Stimulated activated naive CD4-positive, alpha-beta T cell treated with Interleukin-2 at 50 U/mL for 16 hours (primary cell): ENCODE measurements around the gene LTA.

ENCODE experiments used
- DNase-seq: peaks from one replicate; lab custom pipeline; 2025; lab: John Stamatoyannopoulos, UW

The LTA gene, protein sequence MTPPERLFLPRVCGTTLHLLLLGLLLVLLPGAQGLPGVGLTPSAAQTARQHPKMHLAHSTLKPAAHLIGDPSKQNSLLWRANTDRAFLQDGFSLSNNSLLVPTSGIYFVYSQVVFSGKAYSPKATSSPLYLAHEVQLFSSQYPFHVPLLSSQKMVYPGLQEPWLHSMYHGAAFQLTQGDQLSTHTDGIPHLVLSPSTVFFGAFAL

DNA sequence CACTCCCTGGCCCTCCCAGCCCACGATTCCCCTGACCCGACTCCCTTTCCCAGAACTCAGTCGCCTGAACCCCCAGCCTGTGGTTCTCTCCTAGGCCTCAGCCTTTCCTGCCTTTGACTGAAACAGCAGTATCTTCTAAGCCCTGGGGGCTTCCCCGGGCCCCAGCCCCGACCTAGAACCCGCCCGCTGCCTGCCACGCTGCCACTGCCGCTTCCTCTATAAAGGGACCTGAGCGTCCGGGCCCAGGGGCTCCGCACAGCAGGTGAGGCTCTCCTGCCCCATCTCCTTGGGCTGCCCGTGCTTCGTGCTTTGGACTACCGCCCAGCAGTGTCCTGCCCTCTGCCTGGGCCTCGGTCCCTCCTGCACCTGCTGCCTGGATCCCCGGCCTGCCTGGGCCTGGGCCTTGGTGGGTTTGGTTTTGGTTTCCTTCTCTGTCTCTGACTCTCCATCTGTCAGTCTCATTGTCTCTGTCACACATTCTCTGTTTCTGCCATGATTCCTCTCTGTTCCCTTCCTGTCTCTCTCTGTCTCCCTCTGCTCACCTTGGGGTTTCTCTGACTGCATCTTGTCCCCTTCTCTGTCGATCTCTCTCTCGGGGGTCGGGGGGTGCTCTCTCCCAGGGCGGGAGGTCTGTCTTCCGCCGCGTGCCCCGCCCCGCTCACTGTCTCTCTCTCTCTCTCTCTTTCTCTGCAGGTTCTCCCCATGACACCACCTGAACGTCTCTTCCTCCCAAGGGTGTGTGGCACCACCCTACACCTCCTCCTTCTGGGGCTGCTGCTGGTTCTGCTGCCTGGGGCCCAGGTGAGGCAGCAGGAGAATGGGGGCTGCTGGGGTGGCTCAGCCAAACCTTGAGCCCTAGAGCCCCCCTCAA, at the start of gene LTA:
LTA (plus strand) TSS at position 249 of the 871 bp plus-strand sequence; CDS start at position 703, 454 bp downstream.
- DNase-seq, result peak; percentile 80

DNA sequence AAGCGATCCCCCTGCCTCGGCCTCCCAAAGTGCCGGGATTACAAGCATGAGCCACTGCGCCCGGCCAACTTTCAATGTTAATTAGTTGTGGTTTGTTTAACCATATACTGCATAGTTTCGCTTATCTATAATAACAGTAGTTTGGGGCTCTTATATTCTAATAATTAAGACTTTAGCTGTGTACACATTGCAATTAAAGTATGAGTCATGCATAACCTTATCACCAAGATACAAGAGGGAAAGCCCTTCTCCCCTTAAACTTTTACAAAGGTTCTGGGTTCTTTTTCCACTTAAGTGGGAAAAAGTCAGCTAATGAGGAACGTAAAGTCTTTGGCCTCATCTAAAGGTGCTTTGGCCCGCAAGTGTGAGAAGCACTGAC, 46.5 kb upstream of the LTA start:
- no peak for DNase-seq

DNA sequence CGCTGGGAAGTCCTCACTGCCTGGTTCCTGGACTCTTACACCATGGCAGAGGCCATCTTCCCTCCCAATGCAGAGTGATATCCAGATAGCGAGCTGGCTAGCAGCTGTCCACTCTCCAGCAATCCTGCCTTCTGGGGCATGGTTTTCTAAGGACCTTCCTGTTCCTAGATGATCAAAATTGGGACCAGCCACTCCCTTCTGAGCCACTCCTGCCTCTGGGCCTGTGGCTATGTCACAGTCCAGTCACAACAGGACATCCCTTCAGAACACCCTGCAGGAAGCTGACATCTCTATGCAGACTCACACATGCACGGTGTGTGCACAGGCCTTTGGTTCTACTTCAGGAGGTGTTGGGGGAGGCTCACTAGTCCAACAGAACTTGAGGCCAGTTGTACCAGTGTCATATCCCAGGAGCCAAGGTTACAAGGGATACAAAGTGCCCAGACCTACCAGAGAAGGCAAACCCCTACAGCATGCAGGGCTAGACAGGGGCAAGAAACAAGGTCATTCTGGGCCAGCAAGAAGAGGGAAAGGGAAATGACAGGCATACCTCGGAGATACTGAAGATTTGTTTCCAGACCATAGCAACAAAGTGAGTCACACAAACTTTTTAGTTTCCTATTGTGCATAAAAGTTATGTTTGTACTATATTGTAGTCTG, 46.0 kb upstream of the LTA start:
- no peak for DNase-seq

DNA sequence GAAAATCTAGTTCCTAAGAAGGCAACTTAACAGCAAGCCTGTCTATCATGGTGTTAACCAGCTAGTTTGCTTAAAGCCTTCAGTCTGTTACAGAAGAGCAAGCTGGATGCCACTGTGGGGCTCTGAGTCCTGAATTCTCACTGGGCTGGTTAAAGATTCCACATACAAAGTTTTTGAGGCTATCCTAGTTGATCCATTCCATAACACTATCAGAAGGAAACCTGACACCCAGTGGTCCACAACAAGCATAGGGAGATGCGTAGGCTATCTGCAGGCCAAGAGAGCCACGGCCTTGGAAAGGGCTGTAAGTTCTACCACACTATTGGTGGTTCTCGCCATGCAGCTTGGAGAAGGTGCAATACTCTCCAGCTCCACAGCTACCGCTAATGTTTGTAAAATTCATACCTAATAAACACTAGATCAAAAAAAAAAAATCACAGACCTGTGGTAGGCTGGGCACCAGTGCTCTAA, 43.7 kb upstream of the LTA start:
- no peak for DNase-seq

DNA sequence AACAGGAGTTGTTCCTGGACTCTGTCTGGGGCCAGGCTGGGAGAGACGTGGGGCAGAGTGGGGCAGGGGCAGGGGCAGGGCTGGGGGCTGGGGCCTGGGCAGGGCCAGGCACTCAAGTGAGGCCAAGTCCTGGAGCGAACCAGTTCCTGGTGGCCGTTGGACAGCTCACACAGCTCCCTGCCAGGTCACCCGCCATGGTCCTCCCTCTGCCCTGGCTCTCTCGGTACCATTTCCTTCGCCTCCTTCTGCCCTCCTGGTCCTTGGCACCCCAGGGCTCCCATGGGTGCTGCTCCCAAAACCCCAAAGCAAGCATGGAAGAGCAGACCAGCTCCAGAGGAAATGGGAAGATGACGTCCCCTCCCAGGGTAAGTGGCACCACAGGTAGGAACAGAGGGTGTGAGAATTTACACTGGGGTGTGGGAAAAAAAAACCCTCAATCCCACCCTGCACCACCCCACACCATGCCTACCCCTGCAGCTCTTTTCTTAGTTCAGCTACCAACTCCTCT, 43.2 kb upstream of the LTA start, which contains the start of gene MCCD1:
MCCD1 (plus strand) TSS at position 142 of the 508 bp plus-strand sequence; CDS start at position 195, 53 bp downstream.
- no peak for DNase-seq

DNA sequence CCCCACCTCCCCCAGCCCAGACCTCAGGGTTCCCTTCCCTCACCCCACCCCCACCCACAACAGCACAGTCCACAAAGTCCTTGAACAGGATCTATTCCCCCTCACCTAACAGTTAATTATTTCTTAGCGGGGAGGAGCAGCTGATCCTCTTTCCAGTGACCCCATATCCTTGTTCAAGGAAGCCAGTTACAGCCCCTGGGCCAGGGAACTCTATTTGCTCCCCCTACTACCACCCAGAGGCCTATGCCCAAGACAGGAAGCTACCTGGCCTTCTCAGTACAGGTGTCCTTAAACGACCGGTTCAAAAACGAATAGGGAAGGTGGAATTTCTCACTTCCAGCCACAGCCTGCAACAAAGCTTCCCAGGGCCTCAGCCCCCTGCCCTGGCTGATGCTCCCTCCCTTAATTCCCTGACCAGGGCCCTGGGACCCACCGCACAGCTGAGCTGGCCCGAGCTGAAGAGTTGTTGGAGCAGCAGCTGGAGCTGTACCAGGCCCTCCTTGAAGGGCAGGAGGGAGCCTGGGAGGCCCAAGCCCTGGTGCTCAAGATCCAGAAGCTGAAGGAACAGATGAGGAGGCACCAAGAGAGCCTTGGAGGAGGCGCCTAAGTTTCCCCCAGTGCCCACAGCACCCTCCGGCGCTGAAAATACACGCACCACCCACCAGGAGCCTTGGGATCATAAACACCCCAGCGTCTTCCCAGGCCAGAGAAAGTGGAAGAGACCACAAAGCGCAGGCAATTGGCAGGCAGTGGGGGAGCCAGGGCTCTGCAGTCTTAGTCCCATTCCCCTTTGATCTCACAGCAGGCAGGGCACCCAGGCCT, 42.5 kb upstream of the LTA start:
- DNase-seq, result no peak

DNA sequence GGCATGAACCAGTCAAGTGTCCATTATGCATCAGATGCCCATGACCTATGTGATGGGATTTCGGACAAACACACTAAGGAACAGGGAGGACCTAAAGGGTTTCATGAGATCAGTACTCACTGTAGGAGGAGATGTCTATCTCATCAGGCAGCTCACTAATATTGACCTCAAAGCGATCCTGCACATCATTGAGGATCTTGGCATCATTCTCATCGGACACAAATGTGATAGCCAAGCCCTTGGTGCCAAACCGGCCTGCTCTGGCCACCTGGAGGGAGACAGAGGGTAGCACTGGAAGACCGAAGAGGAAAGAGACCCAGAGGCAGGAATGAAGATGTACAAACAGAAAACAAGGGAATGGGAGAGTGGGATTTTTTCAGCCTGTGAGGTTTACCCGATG, 41.4 kb upstream of the LTA start:
- DNase-seq, result no peak

DNA sequence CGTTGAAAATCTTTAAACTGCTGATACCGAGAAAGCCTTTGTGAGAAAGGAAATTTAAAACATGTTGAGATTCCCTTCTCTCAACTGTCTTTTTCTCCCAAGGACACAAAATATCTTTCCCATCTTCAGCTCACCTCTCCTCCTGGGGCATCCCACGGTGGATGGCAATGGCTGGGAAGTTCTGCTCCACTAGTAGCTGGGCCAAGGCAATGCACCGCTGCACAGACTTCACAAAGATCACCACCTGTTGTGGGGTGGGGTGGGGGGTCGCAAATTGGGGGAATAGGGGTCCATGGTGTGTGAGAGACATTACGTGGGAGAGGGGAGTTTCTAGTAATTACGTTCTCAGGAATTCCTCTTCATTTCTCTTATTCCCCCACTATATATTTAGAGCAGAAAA, 40.9 kb upstream of the LTA start:
- no peak for DNase-seq

DNA sequence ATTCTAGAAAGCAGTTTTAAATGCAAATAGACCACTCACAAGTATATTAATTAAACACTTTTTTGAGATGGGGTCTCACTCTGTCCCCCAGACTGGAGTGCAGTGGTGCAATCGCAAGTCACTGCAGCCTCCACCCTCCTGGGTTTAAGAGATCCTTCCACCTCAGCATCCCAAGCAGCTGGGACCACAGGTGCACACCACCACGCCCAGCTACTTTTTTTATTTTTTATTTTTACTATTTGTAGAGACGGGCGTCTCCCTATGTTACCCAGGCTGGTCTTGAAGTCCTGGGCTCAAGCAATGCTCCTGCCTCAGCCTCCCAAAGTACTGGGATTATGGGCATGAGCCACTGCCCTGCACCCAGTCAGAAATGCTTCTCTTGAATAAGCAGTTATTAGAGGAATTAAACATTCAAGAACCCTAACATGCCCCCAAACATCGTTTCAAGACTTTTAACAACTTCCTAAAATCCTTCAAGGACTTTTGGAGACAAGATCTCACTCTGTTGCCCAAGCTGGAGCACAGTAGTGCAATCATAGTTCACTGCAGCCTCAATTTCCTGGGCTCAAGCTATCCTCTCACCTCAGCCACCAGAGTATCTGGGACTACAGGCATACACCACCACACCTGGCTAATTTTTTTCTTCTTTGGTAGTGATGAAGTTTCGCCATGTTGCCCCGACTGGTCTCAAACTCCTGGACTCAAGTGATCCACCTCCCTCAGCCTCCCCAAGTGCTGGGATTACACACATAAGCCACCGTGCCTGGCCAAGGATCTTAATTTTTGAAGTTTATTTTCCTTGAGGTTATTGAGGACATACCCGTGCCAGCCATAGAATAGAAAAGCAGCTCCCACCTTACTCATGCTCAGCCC, 40.1 kb upstream of the LTA start:
- no peak for DNase-seq

DNA sequence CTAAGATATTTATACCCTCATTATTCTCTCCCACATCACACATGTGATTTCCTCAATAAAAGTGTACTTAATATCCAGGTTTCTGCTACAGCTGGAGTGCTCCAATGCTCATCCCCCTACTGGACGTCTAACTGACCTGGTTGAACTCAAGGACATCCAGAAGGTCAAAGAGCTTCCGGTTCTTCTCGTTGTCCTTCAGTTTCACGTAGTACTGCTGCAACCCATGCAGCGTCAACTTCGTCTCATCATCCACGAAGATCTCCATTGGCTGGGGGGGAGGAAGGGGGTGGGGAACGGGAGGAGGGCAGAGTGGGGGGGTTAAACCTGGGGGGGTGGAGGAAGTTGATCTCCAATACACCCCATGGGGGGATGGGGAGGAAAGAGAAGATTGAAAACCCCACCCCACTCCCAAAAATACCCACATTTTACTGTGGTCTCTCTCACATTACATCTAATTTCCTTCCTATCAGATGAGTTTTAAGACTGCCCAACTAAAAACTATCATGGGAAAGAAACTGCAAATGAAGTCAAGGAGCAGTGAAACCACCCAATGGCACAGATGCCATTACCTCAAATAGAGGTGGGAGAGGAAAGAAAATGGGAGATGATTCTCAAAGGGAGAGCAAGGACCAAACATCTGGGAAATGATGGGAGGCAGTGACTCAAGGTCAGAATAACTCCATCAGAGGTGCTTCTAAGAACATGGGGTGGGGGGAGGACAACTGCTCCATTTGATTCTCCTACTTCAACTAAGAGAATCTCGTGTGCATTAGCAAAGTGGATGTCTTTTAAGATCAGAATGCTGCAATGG, 39.2 kb upstream of the LTA start:
- no peak for DNase-seq

DNA sequence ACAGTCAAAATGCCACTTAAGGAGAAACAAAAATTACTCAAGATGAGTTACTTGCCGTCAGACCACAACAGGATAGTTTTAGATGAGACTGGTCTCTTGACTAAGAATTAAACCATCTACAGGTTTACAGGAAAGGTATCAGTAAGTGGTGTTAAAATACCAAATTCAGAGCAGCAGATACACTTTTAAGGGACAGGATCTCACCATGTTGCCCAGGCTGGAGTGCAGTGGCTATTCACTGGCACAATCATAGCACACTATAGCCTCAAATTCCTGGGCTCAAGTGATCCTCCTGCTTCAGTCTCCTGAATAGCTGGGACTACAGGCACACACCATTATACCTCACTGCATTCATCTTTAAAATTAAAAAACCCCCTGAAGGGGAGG, 38.6 kb upstream of the LTA start:
- DNase-seq, result no peak

DNA sequence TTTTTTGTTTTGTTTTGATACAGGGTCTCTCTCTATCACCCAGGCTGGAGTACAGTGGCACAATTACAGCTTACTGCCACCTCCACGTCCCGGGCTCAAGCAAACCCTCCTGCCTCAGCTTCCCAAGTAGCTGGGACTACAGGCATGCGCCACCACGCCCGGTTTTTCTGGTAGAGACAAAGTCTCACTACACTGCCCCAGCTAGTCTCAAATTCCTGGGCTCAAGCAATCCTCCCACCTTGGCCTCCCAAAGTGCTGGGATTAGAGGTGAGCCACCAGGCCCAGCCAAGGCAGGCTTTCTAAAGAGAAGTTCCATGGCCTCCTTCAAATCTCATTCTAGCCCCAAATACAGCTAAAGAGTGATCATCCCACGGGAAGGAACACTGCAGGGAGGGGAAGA, 38.1 kb upstream of the LTA start:
- DNase-seq, result no peak

DNA sequence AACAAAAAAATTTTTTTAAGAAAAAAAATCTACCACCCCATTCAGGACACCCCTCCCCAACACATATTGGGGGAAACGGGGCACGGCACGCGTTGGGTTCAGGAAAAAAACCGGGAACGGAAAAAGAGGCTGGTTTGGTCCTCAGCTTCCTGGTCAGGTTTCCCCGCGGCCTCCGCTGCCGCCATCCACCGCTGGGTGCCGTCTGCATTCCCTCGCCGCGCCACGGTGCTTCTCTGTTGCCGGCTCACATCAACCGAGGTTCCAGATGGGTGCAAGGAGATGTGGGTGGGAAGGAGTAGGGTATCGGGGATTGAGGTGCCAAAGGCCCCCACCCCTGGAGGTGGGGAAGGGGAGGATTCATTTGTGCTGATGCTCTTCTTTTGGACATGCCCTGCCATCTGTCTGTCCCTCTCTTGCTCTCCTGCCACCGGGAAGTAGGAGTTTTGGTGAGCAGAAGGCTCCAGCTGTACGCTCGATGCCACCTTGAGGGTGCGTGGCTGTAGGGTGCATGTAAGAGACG, 37.5 kb upstream of the LTA start:
- DNase-seq, result no peak

DNA sequence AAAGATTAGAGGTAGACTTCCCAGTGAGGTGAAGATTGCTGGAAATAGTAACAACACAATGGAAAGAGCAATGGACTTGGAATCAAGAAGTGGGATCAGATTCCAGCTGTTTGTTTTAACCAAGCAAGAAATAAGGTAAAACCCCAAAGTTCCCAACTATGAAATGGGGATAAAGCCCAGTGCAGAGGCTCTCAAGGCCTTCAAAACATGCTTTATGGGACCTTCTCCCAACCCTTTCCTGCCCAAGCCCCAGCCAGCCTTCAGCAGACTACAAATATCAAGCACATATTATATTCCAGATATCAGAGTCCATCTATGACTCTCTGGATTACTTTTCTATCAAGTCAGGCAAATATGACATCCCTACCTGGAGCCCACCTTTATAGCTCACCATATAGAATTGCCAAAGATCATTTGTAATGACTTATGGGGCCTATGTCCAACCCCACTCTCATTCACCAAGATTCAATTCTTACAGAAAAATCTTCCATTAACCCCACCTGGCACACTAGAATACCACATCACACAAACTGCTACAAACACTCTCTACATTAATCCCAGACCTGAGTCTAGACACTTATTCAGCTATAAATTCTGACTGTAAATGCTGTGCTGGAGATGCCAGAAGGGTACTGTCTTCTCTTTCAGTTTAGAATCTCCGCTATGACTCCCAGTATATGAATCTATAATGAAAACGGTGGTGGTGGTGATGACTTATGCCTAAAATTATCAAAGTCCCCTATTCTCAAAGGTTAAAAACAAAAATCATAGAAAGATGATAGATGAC, 36.4 kb upstream of the LTA start:
- no peak for DNase-seq

DNA sequence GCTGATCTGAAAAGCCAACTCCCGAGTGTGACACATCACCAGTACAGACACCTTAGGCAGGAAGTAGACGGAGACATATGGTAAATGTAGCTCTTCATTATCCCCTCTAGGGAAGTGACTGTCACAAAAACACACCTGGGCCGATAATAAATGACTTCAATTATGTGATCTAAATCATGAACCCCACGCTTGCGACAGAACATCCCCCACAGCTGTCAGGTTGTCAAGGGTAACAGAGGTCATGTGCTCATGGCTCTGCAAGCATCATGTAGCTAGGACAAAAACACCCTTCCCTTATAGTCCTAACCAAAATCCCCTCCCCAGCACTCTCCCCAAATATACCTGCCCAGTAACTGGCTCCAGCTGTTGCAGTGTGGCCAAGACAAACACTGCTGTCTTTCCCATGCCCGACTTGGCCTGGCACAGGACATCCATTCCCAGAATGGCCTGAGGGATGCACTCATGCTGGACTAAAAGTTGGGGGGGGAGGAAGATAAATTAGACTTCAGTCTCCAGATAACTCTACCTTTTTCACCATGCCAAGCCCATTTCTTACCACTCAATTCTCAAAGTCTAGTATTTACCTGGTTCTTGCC, 33.2 kb upstream of the LTA start:
- no peak for DNase-seq

DNA sequence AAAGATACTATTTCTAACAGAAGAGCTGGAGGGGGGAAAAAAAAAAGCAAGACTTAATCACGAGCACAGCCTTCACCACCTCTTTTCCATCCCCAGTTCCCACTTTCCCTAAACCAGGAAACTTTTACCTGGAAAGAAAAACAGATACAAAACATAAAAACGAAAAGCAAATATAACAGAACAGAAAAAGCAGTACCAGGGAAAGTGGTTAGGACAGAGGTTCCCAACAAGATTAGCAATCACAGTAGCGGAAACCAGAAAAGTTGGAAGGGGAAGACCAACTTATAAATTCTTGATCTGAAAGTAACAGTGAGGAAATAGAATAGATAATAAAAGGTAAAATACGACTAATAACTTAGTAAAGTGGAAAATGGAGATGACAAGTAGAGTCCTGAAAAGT, 31.4 kb upstream of the LTA start:
- no peak for DNase-seq

DNA sequence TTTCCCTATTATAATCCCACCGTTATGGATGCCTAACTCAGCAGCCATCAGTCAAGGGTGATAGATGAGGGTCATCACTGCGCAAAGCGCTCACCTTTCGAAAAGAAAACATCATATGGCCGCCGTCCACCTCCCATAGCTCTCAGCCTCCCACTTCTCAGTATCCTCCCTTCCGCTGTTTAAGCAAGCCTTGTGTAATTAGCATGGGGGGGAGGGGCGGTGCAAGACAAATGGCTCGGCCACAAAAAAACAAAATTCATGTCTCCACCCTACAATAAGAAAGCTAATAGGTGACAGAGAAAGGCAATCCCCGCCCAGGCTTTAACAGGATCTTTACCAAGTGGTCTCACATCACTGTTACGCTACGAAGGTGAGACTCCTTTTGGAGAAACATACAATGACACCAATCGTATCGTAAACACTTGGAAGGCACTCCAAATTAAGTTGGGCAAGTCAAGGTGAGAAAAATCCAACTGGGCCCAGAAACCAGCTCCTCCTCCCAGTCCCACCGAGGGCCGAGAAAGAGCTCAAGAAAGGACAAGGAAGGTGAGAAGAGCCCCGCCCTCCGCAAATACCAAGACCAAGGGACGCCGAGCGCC, 30.9 kb upstream of the LTA start:
- DNase-seq, result peak; percentile 50
